Epithelial cell of esophagus (primary cell): Measurements from ENCODE around the gene CNTN5.

Experiments
- DNase-seq: peaks from one replicate; pipeline ENCODE4 v3.0.0; 2010; ENCODE audit warnings: low read depth
- H3K4me3 ChIP-seq: 2 replicates; pipeline ENCODE4 v1.5.1; 2011; ENCODE audit warnings: mild to moderate bottlenecking, low read length, control low read depth
- CTCF ChIP-seq: IDR thresholded peaks from 2 replicates; pipeline ENCODE4 v1.5.1; 2011; ENCODE audit warnings: low read depth, mild to moderate bottlenecking, low read length, control low read depth, inconsistent platforms; ENCODE audit not compliant: insufficient read depth; ENCODE audit errors: missing control alignments

The CNTN5 gene

DNA sequence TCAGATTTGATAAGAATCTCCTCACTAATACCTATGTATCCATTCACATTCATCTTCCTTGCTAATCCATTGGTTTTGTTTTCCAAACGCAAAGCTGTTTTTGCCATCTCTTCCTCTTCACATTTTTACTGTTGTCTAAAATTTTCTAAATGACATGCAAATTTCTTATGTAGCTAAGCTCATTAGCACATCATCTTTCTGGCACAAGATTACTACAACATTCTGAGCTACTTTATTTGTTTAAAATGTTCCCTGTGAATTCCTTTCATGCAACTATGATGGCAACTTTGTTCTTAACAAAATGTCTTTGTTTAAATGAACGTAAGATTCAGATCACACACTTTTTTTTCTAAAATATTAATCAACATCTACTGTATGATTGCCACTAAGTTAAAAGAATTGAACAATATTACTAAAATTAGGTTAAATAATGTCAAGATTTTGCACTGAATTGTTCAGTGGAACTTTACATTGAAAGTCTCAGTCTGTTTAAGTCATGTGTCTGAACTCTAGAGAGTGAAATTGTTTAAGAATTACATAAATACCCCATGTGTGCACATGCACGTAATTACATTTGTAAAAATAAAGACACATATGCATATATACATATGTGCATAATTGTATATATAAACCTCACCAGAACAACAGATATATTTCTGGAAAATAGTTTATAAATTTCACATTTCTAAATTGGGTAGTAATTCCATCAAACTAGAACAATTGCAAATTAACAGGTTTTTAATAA is 688.4 kb downstream of the CNTN5 start:
- no peak for DNase-seq
- H3K4me3 ChIP-seq, result no peak overlapping the region
- no peak for TF ChIP-seq CTCF

DNA sequence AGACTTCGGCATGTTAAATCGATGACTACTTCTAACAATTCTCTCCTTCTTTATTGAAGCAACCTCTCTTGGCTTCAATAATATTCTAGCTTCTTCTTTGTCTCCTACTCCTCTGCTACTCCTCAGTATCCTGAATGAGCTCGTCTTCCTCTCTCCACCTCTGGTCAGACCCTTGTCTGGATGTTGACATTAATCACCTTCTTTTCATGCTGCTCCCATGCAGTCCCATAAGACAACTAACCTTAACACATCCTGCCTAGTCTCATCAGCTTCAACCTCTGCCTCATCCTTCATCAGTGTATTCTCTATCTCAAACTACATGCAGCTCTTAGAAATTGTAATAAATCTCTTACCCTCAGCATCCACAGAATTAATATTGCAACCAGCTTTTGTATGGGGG is 695.6 kb downstream of the CNTN5 start:
- H3K4me3 ChIP-seq, result no peak overlapping the region
- TF ChIP-seq CTCF, result no peak
- DNase-seq, result no peak

DNA sequence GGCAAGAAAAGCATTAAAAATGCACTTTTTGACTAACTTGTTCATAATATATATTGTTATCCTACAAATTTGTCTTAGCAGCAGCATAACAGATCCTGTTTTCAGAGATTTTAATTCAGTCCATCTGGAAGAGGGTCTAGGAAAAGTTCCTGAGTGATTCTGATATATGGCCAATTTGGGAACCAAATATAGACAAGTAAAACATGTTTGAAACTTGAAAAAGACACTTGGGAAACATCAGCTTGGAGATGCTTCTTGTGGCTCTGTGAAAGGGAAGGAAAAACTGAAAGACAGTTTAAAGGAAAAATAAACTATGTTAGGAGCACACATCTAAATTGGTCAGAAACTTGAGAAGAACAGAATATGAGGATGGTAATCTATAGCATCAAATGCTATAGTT is 697.5 kb downstream of the CNTN5 start:
- no peak for TF ChIP-seq CTCF
- no peak for DNase-seq
- no peak overlapping the region for H3K4me3 ChIP-seq

DNA sequence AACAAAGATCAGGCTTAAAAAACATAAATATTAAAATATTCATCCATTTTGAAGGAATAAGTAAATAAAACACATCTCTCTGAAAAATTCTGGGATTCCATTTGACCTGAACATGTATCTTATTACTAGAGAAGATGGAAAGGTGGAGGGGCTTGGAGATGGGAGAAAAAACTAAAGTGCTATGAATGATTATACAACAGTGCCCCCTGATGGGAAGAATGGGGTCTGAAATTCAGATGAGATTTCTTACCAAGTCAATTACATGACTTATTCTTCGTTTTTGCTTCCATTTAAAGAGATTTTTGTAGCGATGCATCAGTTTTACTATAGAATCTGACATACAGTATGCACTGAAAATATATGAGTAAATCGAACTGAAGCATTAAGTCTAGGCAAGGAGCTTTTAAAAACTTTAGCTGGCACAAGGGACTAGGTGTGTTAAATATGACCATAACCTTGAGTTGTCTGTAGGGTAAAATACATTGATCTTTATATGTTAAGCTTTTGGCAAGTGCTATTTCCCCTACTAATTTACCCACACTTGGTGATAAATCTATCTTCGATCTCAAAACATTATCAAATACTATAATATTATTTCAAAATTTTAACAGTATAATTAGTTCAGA is 718.8 kb downstream of the CNTN5 start:
- DNase-seq, result peak; percentile 50
- peak; percentile 56 for TF ChIP-seq CTCF
- no peak overlapping the region for H3K4me3 ChIP-seq

- DNase-seq, result no peak
- TF ChIP-seq CTCF, result no peak
- H3K4me3 ChIP-seq, result no peak overlapping the region
These were observed 721.8 kb downstream of the CNTN5 start for GRCh38 chr11:99742501-99742900.

- DNase-seq, result no peak
- no peak overlapping the region for H3K4me3 ChIP-seq
- TF ChIP-seq CTCF, result no peak
These were observed 739.0 kb downstream of the CNTN5 start for GRCh38 chr11:99759787-99760186.

DNA sequence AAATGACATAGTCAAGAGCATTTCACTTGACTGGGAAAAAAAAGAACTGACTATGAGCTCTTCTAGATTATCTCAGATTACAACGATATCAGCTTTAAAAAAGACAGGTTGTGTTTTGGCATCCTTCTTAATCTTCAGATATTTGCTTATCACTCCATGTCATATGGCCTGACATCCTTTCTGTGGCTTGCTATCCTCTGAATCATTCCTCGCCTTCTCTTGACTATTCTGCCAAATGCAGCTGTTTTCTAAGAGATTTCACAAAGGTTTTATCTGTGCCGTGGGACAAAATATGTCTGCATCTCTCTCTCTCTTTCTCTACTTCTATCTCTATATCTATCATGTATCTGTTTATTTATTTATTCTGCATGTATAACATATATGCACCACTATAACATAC is 746.1 kb downstream of the CNTN5 start:
- no peak overlapping the region for H3K4me3 ChIP-seq
- DNase-seq, result no peak
- TF ChIP-seq CTCF, result no peak
